Activated effector memory CD4-positive, alpha-beta T cell treated with anti-CD3 and anti-CD28 coated beads, Interleukin-2, amount 50 U/mL, for 16 hours (primary cell): ENCODE measurements around the gene SMAD5.

Experiments used
- DNase-seq: peaks from one replicate; pipeline ENCODE4 v3.0.0-alpha.2; 2020

SMAD5 gene

DNA sequence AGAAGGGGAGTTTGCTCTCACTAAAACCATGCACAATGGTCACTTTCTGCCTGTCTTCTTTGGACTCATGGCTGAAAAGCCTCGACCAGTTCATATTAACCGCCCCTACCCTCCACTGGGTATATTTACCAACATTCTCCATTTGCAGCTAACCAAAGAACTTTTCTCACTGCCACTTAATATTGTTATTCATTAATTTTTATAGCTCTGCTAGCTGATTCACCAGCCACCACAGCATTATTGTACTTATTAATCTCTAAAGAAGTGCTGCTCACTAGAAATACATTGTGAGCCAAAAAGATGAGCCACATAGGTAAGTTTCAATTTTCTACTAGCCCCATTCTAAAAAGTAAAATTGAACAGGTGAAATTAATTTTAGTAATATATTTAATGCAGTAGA, 93.8 kb downstream of the SMAD5 start:
- no peak for DNase-seq

- no peak for DNase-seq
Observed at GRCh38 chr5:136228136-136228757, 95.6 kb downstream of the SMAD5 start.

DNA sequence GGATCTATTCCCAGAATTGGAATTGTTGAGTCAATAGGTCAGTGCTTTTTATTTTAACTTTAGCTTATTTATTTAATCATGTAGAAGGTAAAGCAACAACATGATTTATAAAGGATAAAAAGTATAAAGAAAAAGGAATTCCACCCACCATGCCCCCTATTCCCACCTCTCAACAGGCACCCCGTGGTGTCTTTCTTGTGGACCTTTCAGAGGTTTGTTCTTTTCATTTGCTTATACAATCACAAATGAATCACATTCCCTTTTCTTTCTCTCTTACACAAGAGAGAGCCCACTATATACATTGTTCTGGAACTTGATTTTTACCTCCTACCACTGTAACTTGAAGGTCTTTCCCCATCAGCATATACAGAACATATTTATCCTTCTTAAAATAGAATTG, 97.5 kb downstream of the SMAD5 start:
- DNase-seq: no peak

DNA sequence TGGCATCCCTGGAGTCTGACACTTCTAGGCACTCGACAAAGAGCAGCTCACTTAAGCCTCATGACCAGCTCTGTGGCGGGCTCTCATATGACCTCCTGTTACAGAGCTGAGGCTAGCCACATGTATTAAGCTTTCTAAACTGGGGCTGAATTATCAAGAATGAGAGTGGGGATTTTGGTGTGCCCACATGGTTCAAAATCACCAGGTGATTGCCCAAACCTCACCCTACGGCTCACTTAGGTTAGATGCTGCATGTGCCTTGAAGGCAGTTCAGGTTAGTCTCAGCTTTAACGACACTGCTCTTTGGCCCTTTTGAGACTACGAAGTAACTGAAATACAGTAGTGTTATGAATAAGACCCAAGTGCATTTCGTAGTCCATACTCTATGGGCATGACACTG, 99.7 kb downstream of the SMAD5 start:
- DNase-seq: no peak
